CD4-positive, alpha-beta T cell treated with Interleukin-15 for 1 hour (primary cell): ENCODE measurements around the gene POU6F2.
"Not testable (repeated sequence)": the region's sequence is repeated elsewhere in the genome, so short reads cannot be mapped to it uniquely, and the experiment has no call there.

Experiments used
- DNase-seq: peaks from one replicate; pipeline ENCODE4 v3.0.0-alpha.2; 2020

Gene POU6F2

GRCh38 chr7:38977685-38978084, at the start of gene POU6F2:
Gene POU6F2, plus strand, starts transcription at chr7:38977909. Its CDS starts 45 bp downstream, at chr7:38977954.
- no peak for DNase-seq

GRCh38 chr7:38928506-38928905, 49.2 kb upstream of the POU6F2 start:
- DNase-seq, result no peak

GRCh38 chr7:38929460-38930171, 48.1 kb upstream of the POU6F2 start:
- no peak for DNase-seq

GRCh38 chr7:38932509-38933168, 45.1 kb upstream of the POU6F2 start:
- DNase-seq, result peak; percentile 17

- no peak for DNase-seq
Observed at GRCh38 chr7:38934051-38934450, 43.7 kb upstream of the POU6F2 start.

- DNase-seq, result no peak
Observed at GRCh38 chr7:38934536-38934935, 43.2 kb upstream of the POU6F2 start.

- no peak for DNase-seq
Observed at GRCh38 chr7:38936641-38937040, 41.1 kb upstream of the POU6F2 start.

- no peak for DNase-seq
Observed at GRCh38 chr7:38938001-38938485, 39.7 kb upstream of the POU6F2 start.

- DNase-seq, result no peak
Observed at GRCh38 chr7:38938589-38938988, 39.1 kb upstream of the POU6F2 start.

GRCh38 chr7:38940774-38941173, 36.9 kb upstream of the POU6F2 start:
- no peak for DNase-seq

- no peak for DNase-seq
Observed at GRCh38 chr7:38942431-38943051, 35.2 kb upstream of the POU6F2 start.

GRCh38 chr7:38947541-38947940, 30.2 kb upstream of the POU6F2 start:
- not testable (repeated sequence) for DNase-seq

GRCh38 chr7:38950309-38950708, 27.4 kb upstream of the POU6F2 start:
- DNase-seq, result no peak

- DNase-seq, result no peak
Observed at GRCh38 chr7:38951213-38951612, 26.5 kb upstream of the POU6F2 start.

GRCh38 chr7:38953227-38953626, 24.5 kb upstream of the POU6F2 start:
- DNase-seq, result no peak

GRCh38 chr7:38953971-38954370, 23.7 kb upstream of the POU6F2 start:
- no peak for DNase-seq

- no peak for DNase-seq
Observed at GRCh38 chr7:38955892-38956291, 21.8 kb upstream of the POU6F2 start.

- no peak for DNase-seq
Observed at GRCh38 chr7:38962028-38962427, 15.7 kb upstream of the POU6F2 start.

GRCh38 chr7:38964921-38965320, 12.8 kb upstream of the POU6F2 start:
- no peak for DNase-seq

- DNase-seq, result no peak
Observed at GRCh38 chr7:38973760-38974159, 3.9 kb upstream of the POU6F2 start.

GRCh38 chr7:38975944-38976392, 1.7 kb upstream of the POU6F2 start:
- no peak for DNase-seq

GRCh38 chr7:38978491-38978890, 782 bp downstream of the POU6F2 start:
- DNase-seq, result no peak

- DNase-seq, result no peak
Observed at GRCh38 chr7:38992203-38992602, 14.5 kb downstream of the POU6F2 start.

- no peak for DNase-seq
Observed at GRCh38 chr7:39001595-39001994, 23.9 kb downstream of the POU6F2 start.
